CD4-positive, alpha-beta T cell treated with Interleukin-10 for 1 hour (primary cell): ENCODE data around the gene IL1RAPL2.
A peak's percentile ranks its signal among the peaks of the same experiment; 100 is the strongest.
"Not testable (repeated sequence)": the region's sequence is repeated elsewhere in the genome, so short reads cannot be mapped to it uniquely, and the experiment has no call there.

Source experiments
- DNase-seq: peaks from one replicate; pipeline ENCODE4 v3.0.0-alpha.2; 2020

The IL1RAPL2 gene

GRCh38 chrX:105189093-105189492 is 623.1 kb downstream of the IL1RAPL2 start:
- no peak for DNase-seq

GRCh38 chrX:105190252-105190853 is 624.4 kb downstream of the IL1RAPL2 start:
- DNase-seq: peak; percentile 9

GRCh38 chrX:105191878-105192277 is 625.9 kb downstream of the IL1RAPL2 start:
- no peak for DNase-seq

GRCh38 chrX:105209406-105209805 is 643.4 kb downstream of the IL1RAPL2 start:
- DNase-seq: no peak

- no peak for DNase-seq
Observed at GRCh38 chrX:105210258-105210657, 644.3 kb downstream of the IL1RAPL2 start.

GRCh38 chrX:105211066-105211575 is 645.1 kb downstream of the IL1RAPL2 start:
- no peak for DNase-seq

- no peak for DNase-seq
Observed at GRCh38 chrX:105219454-105220401, 653.7 kb downstream of the IL1RAPL2 start.

- no peak for DNase-seq
Observed at GRCh38 chrX:105220636-105221035, 654.6 kb downstream of the IL1RAPL2 start, which contains the start of gene TEX13A. TEX13A (minus strand) TSS chrX:105220694; CDS start chrX:105220397, 297 bp downstream.

GRCh38 chrX:105221374-105221773 is 655.4 kb downstream of the IL1RAPL2 start:
- DNase-seq: no peak

- no peak for DNase-seq
Observed at GRCh38 chrX:105226499-105226898, 660.5 kb downstream of the IL1RAPL2 start.

- DNase-seq: no peak
Observed at GRCh38 chrX:105228602-105229001, 662.6 kb downstream of the IL1RAPL2 start.

- no peak for DNase-seq
Observed at GRCh38 chrX:105229146-105229545, 663.1 kb downstream of the IL1RAPL2 start.

GRCh38 chrX:105237407-105237806 is 671.4 kb downstream of the IL1RAPL2 start:
- not testable (repeated sequence) for DNase-seq

GRCh38 chrX:105241056-105241455 is 675.1 kb downstream of the IL1RAPL2 start:
- DNase-seq: no peak

GRCh38 chrX:105260291-105261043 is 694.5 kb downstream of the IL1RAPL2 start:
- DNase-seq: no peak

GRCh38 chrX:105263171-105263570 is 697.2 kb downstream of the IL1RAPL2 start:
- no peak for DNase-seq

- DNase-seq: no peak
Observed at GRCh38 chrX:105263801-105264200, 697.8 kb downstream of the IL1RAPL2 start.

GRCh38 chrX:105265093-105265492 is 699.1 kb downstream of the IL1RAPL2 start:
- no peak for DNase-seq

GRCh38 chrX:105266456-105266855 is 700.5 kb downstream of the IL1RAPL2 start:
- no peak for DNase-seq

- no peak for DNase-seq
Observed at GRCh38 chrX:105267167-105267566, 701.2 kb downstream of the IL1RAPL2 start.

- no peak for DNase-seq
Observed at GRCh38 chrX:105269386-105269785, 703.4 kb downstream of the IL1RAPL2 start.

- no peak for DNase-seq
Observed at GRCh38 chrX:105273326-105273725, 707.3 kb downstream of the IL1RAPL2 start.

GRCh38 chrX:105274091-105274490 is 708.1 kb downstream of the IL1RAPL2 start:
- DNase-seq: no peak
